Measurements from ENCODE around the gene AAGAB. TPM values are rescaled to one million over a fixed set of nuclear protein-coding genes. Genes with fewer than 3 reads are reported as not detected.

Gene AAGAB
- total RNA-seq, 1 experiment from 2014 or later: 52.0 TPM

DNA sequence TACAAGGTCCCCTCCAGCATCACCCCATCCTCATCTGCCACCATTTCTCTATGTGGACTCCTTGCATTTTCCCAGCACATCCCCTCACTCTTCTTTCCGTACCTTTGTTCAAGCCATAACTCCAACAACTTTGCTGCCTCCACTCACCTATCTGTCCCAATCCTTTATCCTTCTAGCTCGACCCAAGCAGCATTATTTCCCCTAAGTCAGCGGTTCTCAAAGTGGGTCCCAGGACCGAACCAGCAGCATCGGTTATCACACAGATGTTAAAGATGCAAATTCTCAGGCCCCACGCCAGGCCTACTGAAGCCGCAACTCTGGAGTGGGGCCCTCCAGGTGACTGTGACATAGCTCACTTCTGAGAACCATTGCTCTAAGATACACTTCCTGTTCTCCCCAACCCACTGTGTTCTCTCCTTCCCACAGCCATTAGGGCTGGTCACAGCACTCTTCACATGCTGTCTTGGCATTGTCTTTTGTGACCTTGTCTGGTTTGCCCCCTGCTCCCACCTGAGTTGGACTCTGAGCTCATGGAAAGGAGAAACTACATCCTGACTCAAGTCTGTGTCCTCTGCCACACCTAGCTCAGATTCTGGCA lies 56.2 kb downstream of the AAGAB start:
- CTCF ChIA-PET: no interaction called here
- H3K4me2 ChIP-seq (ENCODE audit: low read length): no peak overlapping the region
- RAD21 ChIA-PET (ENCODE audit: low non-redundant PET in 1 of 2, low total read pairs in 2 of 2, uncharacterized antibody in 2 of 2, unreplicated experiment in 2 of 2): no interaction called here
- no peak overlapping the region for H3K27ac ChIP-seq (ENCODE audit: low read depth, low read length)
- H3K9ac ChIP-seq (ENCODE audit: low read length): no peak overlapping the region
- H3K9me3 ChIP-seq (ENCODE audit: control insufficient read depth in 1 of 2, insufficient read depth in 1 of 2, low read depth in 1 of 2, low read length in 2 of 2): no peaks in the 10 kb centered on the region
- BruUV-seq (replicated peaks): no TSS peak
- ATAC-seq (no peak), DNase-seq (ENCODE audit: low read depth, low spot score) (no peak)
- no peaks in the 10 kb centered on the region for H3K27me3 ChIP-seq (ENCODE audit: insufficient read depth, low read length)
- H3K36me3 ChIP-seq (ENCODE audit: control insufficient read depth in 1 of 2, insufficient read depth in 2 of 2, low read length in 2 of 2): peaks cover 12 to 13% of the 10 kb centered on the region in 2 experiments; a peak in 3 of 4 replicates
- intact Hi-C loops (cut with micrococcal nuclease): no loop called here
- no peak overlapping the region for H2AFZ ChIP-seq (ENCODE audit: low read depth, low read length, poor library complexity, severe bottlenecking)
- TF ChIP-seq RAD21 (IDR thresholded peaks at IDR 0.05; ENCODE audit: low read depth) (no peak), SIN3A (IDR thresholded peaks at IDR 0.05; ENCODE audit: low read depth) (no peak), CEBPB (IDR thresholded peaks at IDR 0.05; ENCODE audit: low read depth) (no peak), YY1 (IDR thresholded peaks at IDR 0.05; ENCODE audit: extremely low read depth, insufficient replicate concordance, low read depth, low read length) (no peak)
- H3K4me3 ChIP-seq (replicated peaks in 1 of 2; ENCODE audit: low read depth in 1 of 2, low read length in 2 of 2): no peak overlapping the region
- POLR2A ChIA-PET: no interaction called here
- H3K4me1 ChIP-seq (ENCODE audit: control insufficient read depth in 1 of 2, insufficient read depth in 2 of 2, low read length in 2 of 2): no peaks in the 10 kb centered on the region
- no peaks in the 10 kb centered on the region for H4K20me1 ChIP-seq (ENCODE audit: insufficient read depth)
- H3K79me2 ChIP-seq (ENCODE audit: insufficient read depth, low read length): no peaks in the 10 kb centered on the region
- H3K9me2 ChIP-seq (ENCODE audit: insufficient read depth): no peaks in the 10 kb centered on the region

DNA sequence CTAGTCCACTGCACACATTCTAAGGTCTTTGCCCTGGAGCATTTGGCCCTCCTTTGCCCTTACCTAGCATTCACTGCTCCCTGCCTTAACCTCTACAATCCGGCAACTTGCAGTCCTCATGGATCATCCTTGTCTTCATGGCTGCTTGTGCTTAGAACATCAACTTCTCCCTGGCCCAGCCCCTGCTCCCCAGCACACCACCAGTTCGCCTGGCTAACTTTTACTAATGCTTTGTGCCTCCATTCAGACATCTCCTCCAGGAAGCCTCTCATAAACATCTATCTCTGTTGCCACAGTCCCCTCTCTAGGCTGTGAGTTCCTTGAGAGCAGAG lies 57.1 kb downstream of the AAGAB start:
- H3K36me3 ChIP-seq (ENCODE audit: control insufficient read depth in 1 of 2, insufficient read depth in 2 of 2, low read length in 2 of 2): peaks cover 12 to 20% of the 10 kb centered on the region in 2 experiments; a peak in 3 of 4 replicates
- H2AFZ ChIP-seq (ENCODE audit: low read depth, low read length, poor library complexity, severe bottlenecking): no peak overlapping the region
- ChIA-PET POLR2A (no interaction called here), RAD21 (ENCODE audit: low non-redundant PET in 1 of 2, low total read pairs in 2 of 2, uncharacterized antibody in 2 of 2, unreplicated experiment in 2 of 2) (no interaction called here), CTCF (no interaction called here)
- H3K27me3 ChIP-seq (ENCODE audit: insufficient read depth, low read length): no peaks in the 10 kb centered on the region
- no peak overlapping the region for H3K4me3 ChIP-seq (replicated peaks in 1 of 2; ENCODE audit: low read depth in 1 of 2, low read length in 2 of 2)
- no peaks in the 10 kb centered on the region for H3K9me3 ChIP-seq (ENCODE audit: control insufficient read depth in 1 of 2, insufficient read depth in 1 of 2, low read depth in 1 of 2, low read length in 2 of 2)
- no TSS peak for BruUV-seq (replicated peaks)
- 0 out of 2 replicates have a peak overlapping the region, but pooled peaks have one; percentile 14 for H3K27ac ChIP-seq (ENCODE audit: low read depth, low read length)
- H3K79me2 ChIP-seq (ENCODE audit: insufficient read depth, low read length): no peaks in the 10 kb centered on the region
- intact Hi-C loops (cut with micrococcal nuclease): no loop called here
- H3K9me2 ChIP-seq (ENCODE audit: insufficient read depth): no peaks in the 10 kb centered on the region
- H3K4me2 ChIP-seq (ENCODE audit: low read length): no peak overlapping the region
- DNase-seq (ENCODE audit: low read depth, low spot score) (no peak), ATAC-seq (peak; percentile 7; the same call in 1 of the 2 replicates)
- H3K9ac ChIP-seq (ENCODE audit: low read length): no peak overlapping the region
- no peaks in the 10 kb centered on the region for H3K4me1 ChIP-seq (ENCODE audit: control insufficient read depth in 1 of 2, insufficient read depth in 2 of 2, low read length in 2 of 2)
- no peaks in the 10 kb centered on the region for H4K20me1 ChIP-seq (ENCODE audit: insufficient read depth)
- TF ChIP-seq FOSL1 (IDR thresholded peaks at IDR 0.05; ENCODE audit: low read depth) (no peak), CBX3 (IDR thresholded peaks at IDR 0.05; ENCODE audit: low read depth) (no peak), SP1 (IDR thresholded peaks at IDR 0.05; ENCODE audit: low read depth) (no peak), TCF7L2 (IDR thresholded peaks at IDR 0.05; ENCODE audit: borderline replicate concordance, extremely low read depth, insufficient read depth, insufficient read length) (no peak), SRF (IDR thresholded peaks at IDR 0.05; ENCODE audit: low read depth) (no peak), EZH2phosphoT487 (IDR thresholded peaks at IDR 0.05; ENCODE audit: borderline replicate concordance) (no peak), YY1 (IDR thresholded peaks at IDR 0.05; ENCODE audit: extremely low read depth, insufficient replicate concordance, low read depth, low read length) (no peak)
- TF ChIP-seq, protein P1, sequence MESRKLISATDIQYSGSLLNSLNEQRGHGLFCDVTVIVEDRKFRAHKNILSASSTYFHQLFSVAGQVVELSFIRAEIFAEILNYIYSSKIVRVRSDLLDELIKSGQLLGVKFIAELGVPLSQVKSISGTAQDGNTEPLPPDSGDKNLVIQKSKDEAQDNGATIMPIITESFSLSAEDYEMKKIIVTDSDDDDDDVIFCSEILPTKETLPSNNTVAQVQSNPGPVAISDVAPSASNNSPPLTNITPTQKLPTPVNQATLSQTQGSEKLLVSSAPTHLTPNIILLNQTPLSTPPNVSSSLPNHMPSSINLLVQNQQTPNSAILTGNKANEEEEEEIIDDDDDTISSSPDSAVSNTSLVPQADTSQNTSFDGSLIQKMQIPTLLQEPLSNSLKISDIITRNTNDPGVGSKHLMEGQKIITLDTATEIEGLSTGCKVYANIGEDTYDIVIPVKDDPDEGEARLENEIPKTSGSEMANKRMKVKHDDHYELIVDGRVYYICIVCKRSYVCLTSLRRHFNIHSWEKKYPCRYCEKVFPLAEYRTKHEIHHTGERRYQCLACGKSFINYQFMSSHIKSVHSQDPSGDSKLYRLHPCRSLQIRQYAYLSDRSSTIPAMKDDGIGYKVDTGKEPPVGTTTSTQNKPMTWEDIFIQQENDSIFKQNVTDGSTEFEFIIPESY (IDR thresholded peaks at IDR 0.05; ENCODE audit: extremely low read depth, insufficient replicate concordance, low read length): no peak
- TF ChIP-seq, protein P2, sequence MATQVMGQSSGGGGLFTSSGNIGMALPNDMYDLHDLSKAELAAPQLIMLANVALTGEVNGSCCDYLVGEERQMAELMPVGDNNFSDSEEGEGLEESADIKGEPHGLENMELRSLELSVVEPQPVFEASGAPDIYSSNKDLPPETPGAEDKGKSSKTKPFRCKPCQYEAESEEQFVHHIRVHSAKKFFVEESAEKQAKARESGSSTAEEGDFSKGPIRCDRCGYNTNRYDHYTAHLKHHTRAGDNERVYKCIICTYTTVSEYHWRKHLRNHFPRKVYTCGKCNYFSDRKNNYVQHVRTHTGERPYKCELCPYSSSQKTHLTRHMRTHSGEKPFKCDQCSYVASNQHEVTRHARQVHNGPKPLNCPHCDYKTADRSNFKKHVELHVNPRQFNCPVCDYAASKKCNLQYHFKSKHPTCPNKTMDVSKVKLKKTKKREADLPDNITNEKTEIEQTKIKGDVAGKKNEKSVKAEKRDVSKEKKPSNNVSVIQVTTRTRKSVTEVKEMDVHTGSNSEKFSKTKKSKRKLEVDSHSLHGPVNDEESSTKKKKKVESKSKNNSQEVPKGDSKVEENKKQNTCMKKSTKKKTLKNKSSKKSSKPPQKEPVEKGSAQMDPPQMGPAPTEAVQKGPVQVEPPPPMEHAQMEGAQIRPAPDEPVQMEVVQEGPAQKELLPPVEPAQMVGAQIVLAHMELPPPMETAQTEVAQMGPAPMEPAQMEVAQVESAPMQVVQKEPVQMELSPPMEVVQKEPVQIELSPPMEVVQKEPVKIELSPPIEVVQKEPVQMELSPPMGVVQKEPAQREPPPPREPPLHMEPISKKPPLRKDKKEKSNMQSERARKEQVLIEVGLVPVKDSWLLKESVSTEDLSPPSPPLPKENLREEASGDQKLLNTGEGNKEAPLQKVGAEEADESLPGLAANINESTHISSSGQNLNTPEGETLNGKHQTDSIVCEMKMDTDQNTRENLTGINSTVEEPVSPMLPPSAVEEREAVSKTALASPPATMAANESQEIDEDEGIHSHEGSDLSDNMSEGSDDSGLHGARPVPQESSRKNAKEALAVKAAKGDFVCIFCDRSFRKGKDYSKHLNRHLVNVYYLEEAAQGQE (IDR thresholded peaks at IDR 0.05; ENCODE audit: low read depth): no peak

All from HCT116 (cell line).